ENCODE results near the gene CKB.
A peak's percentile ranks its signal among the peaks of the same experiment; 100 is the strongest.

The CKB gene

GRCh38 chr14:103549361-103550311 lies 27.0 kb upstream of the CKB start:
- no peak for DNase-seq

DNA sequence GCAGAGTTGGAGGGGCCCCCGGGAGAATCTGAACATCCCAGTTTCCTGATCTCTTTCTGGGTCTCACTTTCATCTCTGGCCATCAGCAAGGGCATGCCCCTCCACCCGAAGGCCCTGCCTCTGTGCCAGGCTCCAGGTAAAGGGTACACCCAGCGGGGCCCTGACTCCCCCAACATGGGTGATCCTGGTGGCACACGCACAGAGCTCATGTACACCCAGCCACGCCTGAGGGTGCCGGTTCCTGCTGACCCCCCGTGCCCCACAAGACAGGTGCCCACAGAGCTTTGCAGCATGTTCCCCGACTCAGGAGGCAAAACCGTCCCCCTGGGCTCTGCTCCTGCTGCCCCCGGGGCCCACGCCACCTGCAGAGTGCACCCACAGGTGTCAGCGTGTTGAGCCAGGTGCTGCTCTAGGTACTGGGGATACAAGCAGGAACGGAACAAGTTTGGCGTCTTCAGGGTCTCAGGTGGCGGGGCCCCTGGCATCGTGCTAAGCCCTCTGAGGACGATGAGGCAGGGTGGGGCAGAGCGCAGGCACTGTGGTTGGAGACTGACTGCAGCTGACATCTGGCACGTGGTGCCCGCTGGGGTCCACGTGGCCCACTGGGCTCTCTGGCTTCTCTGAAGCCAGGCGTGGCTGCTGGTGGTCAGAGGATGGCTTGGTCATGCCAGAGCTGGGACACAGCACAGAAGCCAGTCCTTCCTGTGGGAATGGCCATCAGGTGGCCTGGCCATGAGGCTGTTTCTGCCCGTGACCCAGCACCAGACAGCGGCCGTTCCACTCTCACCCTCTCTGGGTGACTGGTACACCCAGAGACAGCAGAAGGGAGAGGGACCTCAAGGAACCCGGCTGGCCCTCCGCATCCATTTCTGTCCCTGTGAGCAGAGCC lies 26.1 kb upstream of the CKB start:
- no peak for DNase-seq

DNA sequence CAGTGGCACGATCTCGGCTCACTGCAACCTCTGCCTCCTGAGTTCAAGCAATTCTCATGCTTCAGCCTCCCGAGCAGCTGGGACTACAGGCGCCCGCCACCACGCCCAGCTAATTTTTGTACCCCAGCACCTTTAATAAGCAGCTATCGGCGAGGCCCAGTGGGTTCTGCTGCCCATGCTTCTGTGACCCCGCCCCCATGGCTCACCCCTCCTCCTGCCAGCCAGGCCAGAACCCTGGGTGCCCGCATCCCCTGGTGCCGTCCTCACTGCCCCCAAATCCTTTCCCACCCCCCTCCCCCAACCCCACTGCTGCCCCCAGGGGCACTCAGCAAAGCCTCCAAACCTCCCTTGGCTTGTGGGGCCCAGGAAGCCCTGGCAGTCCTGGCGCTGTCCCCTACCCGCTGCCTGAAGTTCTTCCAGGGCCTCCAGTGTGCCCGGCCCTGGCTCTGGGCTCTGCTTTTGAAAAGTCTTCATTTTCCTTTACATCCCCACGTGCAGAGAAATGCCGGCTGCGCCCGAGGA lies 25.4 kb upstream of the CKB start:
- no peak for DNase-seq

GRCh38 chr14:103547455-103547940 lies 24.9 kb upstream of the CKB start:
- no peak for DNase-seq

- no peak for DNase-seq
Observed at GRCh38 chr14:103546652-103547454, 24.2 kb upstream of the CKB start.

DNA sequence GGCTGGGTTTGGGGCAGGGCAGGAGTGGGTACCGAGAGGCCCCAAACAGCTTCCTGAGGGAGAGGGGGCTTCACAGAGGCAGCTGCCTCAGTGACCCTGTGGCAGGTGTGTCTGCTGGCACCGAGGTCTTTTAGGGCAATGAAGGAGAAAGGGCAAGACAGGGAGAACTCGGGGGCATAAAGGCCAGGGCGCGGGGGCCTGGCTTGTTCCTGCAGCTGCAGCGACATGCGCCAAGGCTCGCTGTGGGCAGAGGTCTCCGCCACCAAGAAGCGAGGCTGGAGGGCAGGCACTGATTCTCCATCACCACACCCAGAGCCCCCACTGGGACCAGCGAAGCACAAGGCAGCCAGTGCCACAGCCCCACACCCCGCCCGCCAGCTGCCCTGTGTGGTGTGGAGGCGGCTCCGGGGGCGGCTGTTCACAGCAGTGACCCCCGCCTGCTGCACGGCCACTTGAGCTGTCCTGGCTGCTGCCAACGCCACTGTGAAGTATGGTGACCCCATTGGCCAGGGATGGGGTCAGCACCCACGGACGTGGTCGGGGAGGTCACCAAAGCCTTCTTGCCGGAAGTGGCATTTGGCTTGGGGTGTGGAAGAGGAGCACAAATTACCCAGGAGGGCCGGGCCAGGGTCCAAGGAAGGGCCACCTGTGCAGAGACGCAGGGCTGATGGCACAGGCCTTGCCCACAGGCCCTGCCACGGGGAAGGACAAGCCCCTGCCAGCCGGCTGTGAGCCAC lies 23.5 kb upstream of the CKB start:
- no peak for DNase-seq

DNA sequence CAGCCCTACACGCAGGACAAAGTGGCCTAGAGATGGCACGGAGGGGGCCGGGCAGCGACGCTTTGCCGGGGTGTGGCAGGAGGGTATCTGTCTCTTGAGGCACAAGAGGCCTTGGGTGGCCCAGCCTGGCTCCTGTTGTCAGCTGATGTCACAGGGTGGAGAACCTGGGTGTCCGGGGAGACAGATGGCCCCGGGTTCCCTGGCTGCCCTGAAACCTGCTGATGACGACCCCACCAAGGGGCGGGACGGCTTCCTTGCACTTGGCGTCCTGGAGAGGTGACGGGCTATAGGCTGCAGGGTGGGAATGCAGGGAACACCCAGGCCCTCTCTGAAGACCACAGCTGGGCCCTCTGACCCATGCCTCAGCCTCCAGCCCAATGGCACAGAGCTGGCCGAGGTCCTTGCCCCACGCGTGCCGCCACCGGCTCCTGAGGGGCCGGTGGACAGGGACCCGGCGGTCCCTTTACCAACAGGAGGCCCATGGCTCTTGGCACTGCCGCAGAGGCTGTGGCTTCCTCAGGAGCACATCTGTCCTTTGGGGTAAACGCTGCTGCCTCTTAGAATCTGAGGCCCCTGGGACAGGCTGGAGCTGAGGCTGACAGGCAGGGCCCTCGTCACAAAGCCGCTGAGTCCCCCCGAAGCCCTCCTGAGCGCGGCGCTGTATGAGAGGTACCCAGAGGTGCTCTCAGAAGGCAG lies 22.7 kb upstream of the CKB start:
- DNase-seq: no peak

DNA sequence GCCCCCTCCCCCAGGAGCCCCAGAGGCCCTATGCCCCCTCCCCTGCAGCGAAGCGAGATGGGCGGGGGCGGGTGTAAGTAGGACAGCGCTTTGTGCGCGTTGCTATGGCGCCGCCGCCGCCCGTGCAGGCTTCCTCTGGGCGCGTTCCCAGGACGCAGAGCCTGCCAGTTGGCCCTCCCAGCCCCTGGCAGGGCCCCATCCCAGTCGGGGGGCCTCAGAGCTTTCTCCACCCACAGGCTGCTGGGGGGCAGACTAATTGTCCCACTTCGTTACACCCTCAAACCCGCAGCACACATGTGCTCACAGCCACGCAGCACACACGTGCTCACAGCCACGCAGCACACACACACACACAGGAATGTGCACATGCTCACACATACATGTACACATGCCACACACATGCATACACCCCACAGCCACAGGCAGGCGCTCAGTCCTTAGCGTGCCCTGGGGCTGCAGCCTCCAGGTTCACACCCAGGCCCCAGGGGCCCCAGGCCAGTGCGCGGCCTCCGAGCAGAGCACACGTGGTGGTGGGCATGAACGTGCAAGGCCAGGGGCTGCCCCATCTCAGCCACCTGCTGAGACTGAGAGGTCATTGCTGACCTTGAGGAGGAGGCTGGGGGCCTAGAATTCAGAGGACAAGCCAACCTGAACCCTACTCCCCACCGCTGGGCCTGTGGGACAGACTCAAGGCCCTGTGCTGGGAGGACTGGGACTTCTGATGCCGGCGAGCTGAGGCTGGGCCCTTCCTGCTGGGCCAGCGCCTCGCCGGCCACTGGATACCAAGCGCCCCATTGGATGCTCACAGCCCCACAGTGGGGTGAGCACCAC lies 22.0 kb upstream of the CKB start:
- no peak for DNase-seq

DNA sequence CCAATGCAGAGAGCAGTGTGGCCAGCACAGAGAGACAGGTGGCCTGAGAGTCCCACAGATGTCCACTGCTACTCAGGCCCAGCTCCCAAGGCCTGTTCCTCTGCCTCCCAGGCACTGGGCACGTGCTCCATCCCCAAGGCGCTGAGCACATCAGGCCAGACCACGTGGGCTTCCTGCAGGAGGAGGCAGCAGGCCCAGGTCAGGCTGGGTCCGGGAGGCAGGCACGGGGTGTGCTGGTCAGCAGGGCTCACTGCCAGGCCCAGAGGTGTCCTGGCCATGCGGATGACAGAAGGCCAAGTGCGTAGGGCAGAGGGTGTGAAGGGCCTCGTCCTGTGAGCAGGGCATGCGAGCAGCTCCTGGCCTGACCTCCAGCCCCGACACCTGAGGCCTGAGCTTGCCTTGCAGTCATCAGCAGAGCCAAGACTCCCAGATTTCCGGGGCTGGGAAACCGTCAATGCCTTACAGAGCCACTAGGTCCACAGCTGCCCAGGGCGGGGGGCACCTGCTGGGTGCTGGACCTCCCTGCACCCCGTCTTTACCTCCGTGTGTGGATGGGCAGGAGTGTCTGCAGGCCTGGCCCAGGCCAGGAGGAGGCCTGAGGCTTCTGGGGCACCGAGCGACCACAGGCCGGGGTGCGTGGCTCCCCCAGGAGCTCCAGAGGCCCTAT lies 21.2 kb upstream of the CKB start:
- no peak for DNase-seq

DNA sequence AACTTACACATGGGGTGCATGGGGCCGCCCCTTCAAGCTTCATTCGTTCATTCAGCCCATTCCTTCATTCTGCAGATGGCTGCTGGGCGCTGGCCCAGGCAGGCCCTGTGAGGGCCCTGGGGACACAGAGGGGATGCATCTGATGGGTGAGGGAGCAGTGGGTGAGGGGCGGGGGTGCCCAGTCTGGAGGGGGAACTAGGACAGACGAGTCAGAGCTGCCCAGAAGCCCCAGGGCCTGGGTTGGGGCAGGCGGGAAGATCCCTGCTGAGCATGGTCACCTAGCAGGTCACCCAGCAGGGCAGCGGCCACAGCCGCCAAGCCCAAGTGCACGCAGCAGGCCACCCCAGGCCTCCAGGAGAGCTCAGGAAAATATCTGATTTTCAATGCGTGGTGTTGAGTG lies 20.5 kb upstream of the CKB start:
- no peak for DNase-seq

GRCh38 chr14:103542605-103543088 lies 20.0 kb upstream of the CKB start:
- no peak for DNase-seq

GRCh38 chr14:103541709-103542604 lies 19.3 kb upstream of the CKB start:
- DNase-seq: peak; percentile 17

DNA sequence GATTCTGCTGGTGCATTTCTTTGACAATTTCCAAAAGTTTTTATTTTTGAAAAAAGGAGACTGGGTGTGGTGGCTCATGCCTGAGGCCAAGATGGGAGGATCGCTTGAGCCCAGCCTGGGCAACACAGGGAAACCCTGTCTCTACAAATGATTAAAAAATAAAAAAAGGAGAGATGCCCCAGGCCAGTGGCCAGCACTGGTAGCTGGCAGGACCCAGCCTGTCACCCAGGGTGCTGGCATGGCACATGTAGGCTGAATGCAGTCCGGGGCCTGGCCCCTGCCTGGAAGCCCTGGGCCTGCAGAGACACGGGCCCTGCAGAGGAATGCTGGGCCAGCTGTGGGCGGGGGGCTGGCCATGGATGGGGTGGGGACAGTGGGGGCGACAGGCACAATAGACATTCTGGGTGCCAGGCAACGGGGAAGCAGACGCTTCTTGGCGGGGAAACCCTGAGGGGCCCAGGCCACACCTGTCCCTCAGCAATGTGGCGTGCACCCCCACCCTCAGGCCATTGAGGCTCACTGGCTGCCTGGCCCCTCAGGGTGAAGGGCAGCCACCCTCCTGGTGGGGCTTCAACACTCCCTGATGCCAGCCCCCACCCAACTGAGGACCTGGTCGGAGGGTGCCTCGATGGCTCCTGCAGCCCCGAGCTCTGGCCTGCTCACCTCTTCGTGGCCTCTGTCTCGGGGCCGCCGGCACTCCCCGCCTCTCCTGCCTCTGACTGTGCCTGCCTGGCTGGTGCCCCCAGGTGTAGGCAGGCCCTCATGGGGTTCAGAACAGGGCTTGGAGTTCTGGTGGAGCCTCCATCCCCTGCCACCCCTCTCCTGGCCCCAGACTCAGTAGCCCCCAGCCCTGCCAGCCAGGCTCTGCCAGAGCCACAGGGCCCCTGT lies 18.4 kb upstream of the CKB start:
- no peak for DNase-seq

DNA sequence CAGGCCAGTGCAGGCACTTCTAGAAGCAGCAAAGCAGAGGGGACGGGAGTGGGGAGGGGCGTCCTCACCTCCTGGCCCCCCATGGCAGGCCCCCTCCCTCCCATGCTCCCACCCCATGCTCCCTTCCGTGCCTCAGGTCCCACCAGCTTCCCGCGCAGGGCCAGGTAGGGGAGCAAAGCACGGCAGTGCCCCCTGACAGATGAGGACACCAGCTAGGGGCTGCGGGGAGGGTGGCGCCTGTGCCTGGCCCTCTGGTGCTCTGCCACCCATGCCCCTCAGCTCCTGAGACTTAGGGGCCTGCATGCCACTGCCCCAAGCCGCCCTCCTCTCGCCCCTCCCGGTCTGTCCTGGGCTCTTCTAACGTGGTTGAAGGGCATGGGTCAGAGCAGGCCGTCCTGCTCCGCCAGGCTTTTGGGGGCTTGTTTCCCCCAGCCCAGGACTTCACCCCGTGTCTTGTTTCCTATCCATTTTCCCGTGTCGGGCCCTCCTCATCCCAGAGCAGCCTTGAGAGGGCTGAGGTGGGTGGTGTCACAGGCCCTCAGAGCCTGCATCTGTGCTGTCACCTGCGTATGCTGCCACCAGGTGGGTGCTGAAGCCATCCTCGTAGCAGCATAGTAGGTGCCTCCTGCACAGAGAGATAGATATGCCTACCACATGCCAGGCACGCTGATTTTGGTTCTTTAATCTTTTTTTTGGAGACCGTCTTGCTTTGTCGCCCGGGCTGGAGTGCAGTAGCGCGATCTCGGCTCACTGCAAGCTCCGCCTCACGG lies 16.6 kb upstream of the CKB start:
- DNase-seq: no peak

GRCh38 chr14:103538291-103539055 lies 15.8 kb upstream of the CKB start:
- DNase-seq: no peak
